Measurements from ENCODE around the gene CYP4A22.
A peak's percentile ranks its signal among the peaks of the same experiment; 100 is the strongest.
"Not testable (repeated sequence)": the region's sequence is repeated elsewhere in the genome, so short reads cannot be mapped to it uniquely, and the experiment has no call there.

The CYP4A22 gene

GRCh38 chr1:47157957-47158356, 20.7 kb downstream of the CYP4A22 start:
- DNase-seq (ENCODE audit: low read depth, low spot score), result not testable (repeated sequence)

- no peak for DNase-seq (ENCODE audit: low read depth, low spot score)
Measured at GRCh38 chr1:47160716-47161115, 23.5 kb downstream of the CYP4A22 start.

GRCh38 chr1:47161298-47162040, 24.2 kb downstream of the CYP4A22 start:
- no peak for DNase-seq (ENCODE audit: low read depth, low spot score)

- DNase-seq (ENCODE audit: low read depth, low spot score), result no peak
Measured at GRCh38 chr1:47164552-47164951, 27.3 kb downstream of the CYP4A22 start.

- DNase-seq (ENCODE audit: low read depth, low spot score), result no peak
Measured at GRCh38 chr1:47172782-47173181, 35.5 kb downstream of the CYP4A22 start.

GRCh38 chr1:47174656-47175020, 37.4 kb downstream of the CYP4A22 start:
- no peak for DNase-seq (ENCODE audit: low read depth, low spot score)

- DNase-seq (ENCODE audit: low read depth, low spot score), result peak; percentile 23
Measured at GRCh38 chr1:47175227-47175934, 38.1 kb downstream of the CYP4A22 start.

GRCh38 chr1:47178020-47178419, 40.8 kb downstream of the CYP4A22 start:
- DNase-seq (ENCODE audit: low read depth, low spot score), result no peak

GRCh38 chr1:47178654-47179016, 41.4 kb downstream of the CYP4A22 start:
- no peak for DNase-seq (ENCODE audit: low read depth, low spot score)

- peak; percentile 85 for DNase-seq (ENCODE audit: low read depth, low spot score)
Measured at GRCh38 chr1:47179017-47179987, 42.1 kb downstream of the CYP4A22 start.

- DNase-seq (ENCODE audit: low read depth, low spot score), result no peak
Measured at GRCh38 chr1:47179988-47180563, 42.8 kb downstream of the CYP4A22 start.

- DNase-seq (ENCODE audit: low read depth, low spot score), result no peak
Measured at GRCh38 chr1:47180603-47181094, 43.4 kb downstream of the CYP4A22 start.

- DNase-seq (ENCODE audit: low read depth, low spot score), result no peak
Measured at GRCh38 chr1:47181095-47181954, 44.1 kb downstream of the CYP4A22 start.

GRCh38 chr1:47181955-47182675, 44.9 kb downstream of the CYP4A22 start:
- no peak for DNase-seq (ENCODE audit: low read depth, low spot score)

GRCh38 chr1:47182676-47183235, 45.5 kb downstream of the CYP4A22 start:
- DNase-seq (ENCODE audit: low read depth, low spot score), result no peak

- DNase-seq (ENCODE audit: low read depth, low spot score), result no peak
Measured at GRCh38 chr1:47183308-47184089, 46.3 kb downstream of the CYP4A22 start.

- DNase-seq (ENCODE audit: low read depth, low spot score), result no peak
Measured at GRCh38 chr1:47184090-47184821, 47.0 kb downstream of the CYP4A22 start.
